ENCODE data around the gene TNFRSF14.

Gene TNFRSF14

GRCh38 chr1:2515763-2516080, 40.4 kb upstream of the TNFRSF14 start:
- Histone ChIP-seq H3K27ac (ENCODE audit: low read depth, low read length) (no peak overlapping the region), H3K9ac (ENCODE audit: low read length) (no peak overlapping the region), H3K36me3 (ENCODE audit: insufficient read depth, low read length) (peaks cover 93% of the 10 kb centered on the region), H3K9me3 (ENCODE audit: low read length) (no peaks in the 10 kb centered on the region), H3K4me1 (ENCODE audit: insufficient read depth, low read length) (no peaks in the 10 kb centered on the region), H3K4me3 (ENCODE audit: low read depth in 1 of 2, low read length in 2 of 2) (no peak overlapping the region), H3K27me3 (ENCODE audit: control insufficient read depth in 1 of 2, insufficient read depth in 2 of 2, low read length in 2 of 2) (no peaks in the 10 kb centered on the region)

GRCh38 chr1:2516124-2516523, 40.0 kb upstream of the TNFRSF14 start:
- no peaks in the 10 kb centered on the region for H3K27me3 ChIP-seq (ENCODE audit: control insufficient read depth in 1 of 2, insufficient read depth in 2 of 2, low read length in 2 of 2)
- H3K27ac ChIP-seq (ENCODE audit: low read depth, low read length): no peak overlapping the region
- no peak overlapping the region for H3K4me3 ChIP-seq (ENCODE audit: low read depth in 1 of 2, low read length in 2 of 2)
- H3K9me3 ChIP-seq (ENCODE audit: low read length): no peaks in the 10 kb centered on the region
- peaks cover 93% of the 10 kb centered on the region for H3K36me3 ChIP-seq (ENCODE audit: insufficient read depth, low read length)
- H3K9ac ChIP-seq (ENCODE audit: low read length): no peak overlapping the region
- H3K4me1 ChIP-seq (ENCODE audit: insufficient read depth, low read length): no peaks in the 10 kb centered on the region

DNA sequence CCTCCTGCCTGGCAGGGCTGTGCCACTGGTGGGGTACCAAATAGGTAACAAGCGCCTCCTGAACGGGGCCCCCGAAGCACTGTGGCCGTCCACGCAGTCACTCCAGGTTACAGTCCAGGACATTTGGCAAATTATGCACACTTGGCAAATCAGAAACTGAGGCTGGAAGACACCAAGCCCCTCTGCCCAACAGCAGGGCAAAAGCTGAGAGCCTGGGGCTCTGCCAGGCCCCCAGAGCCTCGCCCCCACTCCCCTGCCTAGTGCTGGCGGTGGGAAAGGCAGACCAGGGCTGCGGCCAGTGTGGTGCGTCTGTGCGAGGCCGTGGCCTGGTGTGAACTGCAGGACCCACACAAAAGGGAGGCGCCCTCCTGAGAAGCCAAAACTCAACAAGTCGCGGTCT, 39.2 kb upstream of the TNFRSF14 start:
- Histone ChIP-seq H3K27me3 (ENCODE audit: control insufficient read depth in 1 of 2, insufficient read depth in 2 of 2, low read length in 2 of 2) (no peaks in the 10 kb centered on the region), H3K36me3 (ENCODE audit: insufficient read depth, low read length) (peaks cover 89% of the 10 kb centered on the region), H3K27ac (ENCODE audit: low read depth, low read length) (no peak overlapping the region), H3K9me3 (ENCODE audit: low read length) (no peaks in the 10 kb centered on the region), H3K4me1 (ENCODE audit: insufficient read depth, low read length) (no peaks in the 10 kb centered on the region), H3K9ac (ENCODE audit: low read length) (no peak overlapping the region), H3K4me3 (ENCODE audit: low read depth in 1 of 2, low read length in 2 of 2) (no peak overlapping the region)

- H3K9me3 ChIP-seq (ENCODE audit: low read length): no peaks in the 10 kb centered on the region
- H3K4me3 ChIP-seq (ENCODE audit: low read depth in 1 of 2, low read length in 2 of 2): no peak overlapping the region
- no peak overlapping the region for H3K27ac ChIP-seq (ENCODE audit: low read depth, low read length)
- H3K27me3 ChIP-seq (ENCODE audit: control insufficient read depth in 1 of 2, insufficient read depth in 2 of 2, low read length in 2 of 2): no peaks in the 10 kb centered on the region
- H3K36me3 ChIP-seq (ENCODE audit: insufficient read depth, low read length): peaks cover 79% of the 10 kb centered on the region
- peaks cover under 1% of the 10 kb centered on the region for H3K4me1 ChIP-seq (ENCODE audit: insufficient read depth, low read length)
- H3K9ac ChIP-seq (ENCODE audit: low read length): no peak overlapping the region
These were observed 38.2 kb upstream of the TNFRSF14 start for GRCh38 chr1:2517966-2518365.

- Histone ChIP-seq H3K9me3 (ENCODE audit: low read length) (no peaks in the 10 kb centered on the region), H3K27ac (ENCODE audit: low read depth, low read length) (no peak overlapping the region), H3K27me3 (ENCODE audit: control insufficient read depth in 1 of 2, insufficient read depth in 2 of 2, low read length in 2 of 2) (no peaks in the 10 kb centered on the region), H3K36me3 (ENCODE audit: insufficient read depth, low read length) (peaks cover 74% of the 10 kb centered on the region), H3K4me3 (ENCODE audit: low read depth in 1 of 2, low read length in 2 of 2) (no peak overlapping the region), H3K9ac (ENCODE audit: low read length) (no peak overlapping the region), H3K4me1 (ENCODE audit: insufficient read depth, low read length) (peaks cover 6% of the 10 kb centered on the region)
These were observed 37.6 kb upstream of the TNFRSF14 start for GRCh38 chr1:2518528-2518927.

GRCh38 chr1:2519029-2519685, 37.0 kb upstream of the TNFRSF14 start:
- H3K36me3 ChIP-seq (ENCODE audit: insufficient read depth, low read length): peaks cover 67% of the 10 kb centered on the region
- no peaks in the 10 kb centered on the region for H3K27me3 ChIP-seq (ENCODE audit: control insufficient read depth in 1 of 2, insufficient read depth in 2 of 2, low read length in 2 of 2)
- H3K9ac ChIP-seq (ENCODE audit: low read length): no peak overlapping the region
- no peaks in the 10 kb centered on the region for H3K9me3 ChIP-seq (ENCODE audit: low read length)
- no peak overlapping the region for H3K27ac ChIP-seq (ENCODE audit: low read depth, low read length)
- H3K4me3 ChIP-seq (ENCODE audit: low read depth in 1 of 2, low read length in 2 of 2): no peak overlapping the region
- peaks cover 12% of the 10 kb centered on the region for H3K4me1 ChIP-seq (ENCODE audit: insufficient read depth, low read length)

GRCh38 chr1:2519729-2520128, 36.4 kb upstream of the TNFRSF14 start:
- H3K9ac ChIP-seq (ENCODE audit: low read length): no peak overlapping the region
- H3K4me1 ChIP-seq (ENCODE audit: insufficient read depth, low read length): peaks cover 18% of the 10 kb centered on the region
- no peak overlapping the region for H3K4me3 ChIP-seq (ENCODE audit: low read depth in 1 of 2, low read length in 2 of 2)
- H3K36me3 ChIP-seq (ENCODE audit: insufficient read depth, low read length): peaks cover 65% of the 10 kb centered on the region
- no peak overlapping the region for H3K27ac ChIP-seq (ENCODE audit: low read depth, low read length)
- no peaks in the 10 kb centered on the region for H3K9me3 ChIP-seq (ENCODE audit: low read length)
- H3K27me3 ChIP-seq (ENCODE audit: control insufficient read depth in 1 of 2, insufficient read depth in 2 of 2, low read length in 2 of 2): no peaks in the 10 kb centered on the region

- no peak overlapping the region for H3K4me3 ChIP-seq (ENCODE audit: low read depth in 1 of 2, low read length in 2 of 2)
- H3K9me3 ChIP-seq (ENCODE audit: low read length): no peaks in the 10 kb centered on the region
- H3K4me1 ChIP-seq (ENCODE audit: insufficient read depth, low read length): peaks cover 22% of the 10 kb centered on the region
- peaks cover 60% of the 10 kb centered on the region for H3K36me3 ChIP-seq (ENCODE audit: insufficient read depth, low read length)
- H3K9ac ChIP-seq (ENCODE audit: low read length): no peak overlapping the region
- H3K27ac ChIP-seq (ENCODE audit: low read depth, low read length): no peak overlapping the region
- no peaks in the 10 kb centered on the region for H3K27me3 ChIP-seq (ENCODE audit: control insufficient read depth in 1 of 2, insufficient read depth in 2 of 2, low read length in 2 of 2)
These were observed 36.0 kb upstream of the TNFRSF14 start for GRCh38 chr1:2520206-2520605.

DNA sequence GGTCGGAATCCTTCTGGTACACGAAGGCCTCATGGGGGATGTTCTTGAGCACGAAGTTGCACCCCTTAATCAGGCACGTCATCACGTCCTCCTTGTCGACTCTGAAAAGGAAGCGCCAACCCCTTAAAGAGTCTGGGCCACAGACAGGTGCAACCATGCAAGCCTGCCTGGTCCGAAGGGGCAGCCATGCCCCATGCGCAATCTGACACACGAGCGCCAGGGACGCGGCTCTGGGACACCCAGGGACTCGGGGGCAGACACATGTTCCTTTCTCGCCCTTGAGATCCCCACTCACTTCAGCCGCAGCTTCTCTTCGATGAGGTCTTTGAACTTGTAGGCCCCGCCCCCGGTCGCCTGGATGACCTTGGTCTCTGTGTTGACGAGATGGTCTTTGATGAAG, 35.4 kb upstream of the TNFRSF14 start:
- H3K4me1 ChIP-seq (ENCODE audit: insufficient read depth, low read length): peaks cover 26% of the 10 kb centered on the region
- no peaks in the 10 kb centered on the region for H3K27me3 ChIP-seq (ENCODE audit: control insufficient read depth in 1 of 2, insufficient read depth in 2 of 2, low read length in 2 of 2)
- no peak overlapping the region for H3K9ac ChIP-seq (ENCODE audit: low read length)
- no peaks in the 10 kb centered on the region for H3K9me3 ChIP-seq (ENCODE audit: low read length)
- peaks cover 54% of the 10 kb centered on the region for H3K36me3 ChIP-seq (ENCODE audit: insufficient read depth, low read length)
- H3K27ac ChIP-seq (ENCODE audit: low read depth, low read length): no peak overlapping the region
- no peak overlapping the region for H3K4me3 ChIP-seq (ENCODE audit: low read depth in 1 of 2, low read length in 2 of 2)

GRCh38 chr1:2522230-2522629, 33.9 kb upstream of the TNFRSF14 start:
- peaks cover 32% of the 10 kb centered on the region for H3K4me1 ChIP-seq (ENCODE audit: insufficient read depth, low read length)
- H3K27ac ChIP-seq (ENCODE audit: low read depth, low read length): no peak overlapping the region
- H3K9ac ChIP-seq (ENCODE audit: low read length): no peak overlapping the region
- H3K27me3 ChIP-seq (ENCODE audit: control insufficient read depth in 1 of 2, insufficient read depth in 2 of 2, low read length in 2 of 2): peaks cover 0 to 2% of the 10 kb centered on the region in 2 donors
- peaks cover 40% of the 10 kb centered on the region for H3K36me3 ChIP-seq (ENCODE audit: insufficient read depth, low read length)
- no peak overlapping the region for H3K4me3 ChIP-seq (ENCODE audit: low read depth in 1 of 2, low read length in 2 of 2)
- no peaks in the 10 kb centered on the region for H3K9me3 ChIP-seq (ENCODE audit: low read length)

DNA sequence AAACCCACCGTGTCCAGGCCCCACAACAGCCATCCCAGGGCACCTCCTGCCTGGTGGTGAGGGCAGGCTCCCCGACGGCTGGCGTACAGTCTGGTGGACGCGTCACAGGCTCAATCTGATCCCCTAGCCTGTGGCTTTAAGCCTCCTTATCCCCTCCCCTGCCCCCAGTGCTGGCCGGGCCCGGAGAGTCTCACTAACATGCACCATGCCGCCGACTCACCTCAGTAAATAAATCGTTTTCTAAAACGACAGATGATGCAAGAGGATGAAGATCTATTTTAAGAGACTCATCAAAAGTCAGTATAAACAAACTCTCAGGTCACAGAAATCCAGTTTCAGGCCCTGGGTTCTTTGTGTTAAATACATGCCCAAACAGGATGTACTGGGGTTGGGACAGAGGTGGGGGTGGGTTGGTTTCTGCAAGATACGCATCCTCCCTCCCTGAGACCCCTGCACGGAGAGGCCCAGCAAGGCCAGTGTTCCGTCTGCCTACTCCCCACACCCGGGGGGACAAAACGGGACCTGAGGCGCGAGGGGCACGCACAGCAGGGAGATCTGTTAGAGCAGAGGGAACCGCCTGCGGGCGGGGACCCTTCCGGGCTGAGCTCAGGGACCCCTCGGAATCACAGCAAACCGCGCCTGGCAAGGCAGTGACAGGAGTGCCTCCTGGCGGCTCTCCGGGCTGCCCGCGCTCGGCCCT, 32.8 kb upstream of the TNFRSF14 start:
- Histone ChIP-seq H3K27ac (ENCODE audit: low read depth, low read length) (no peak overlapping the region), H3K27me3 (ENCODE audit: control insufficient read depth in 1 of 2, insufficient read depth in 2 of 2, low read length in 2 of 2) (peaks cover 0 to 13% of the 10 kb centered on the region in 2 donors), H3K9ac (ENCODE audit: low read length) (no peak overlapping the region), H3K4me1 (ENCODE audit: insufficient read depth, low read length) (peaks cover 33% of the 10 kb centered on the region), H3K36me3 (ENCODE audit: insufficient read depth, low read length) (peaks cover 29% of the 10 kb centered on the region), H3K9me3 (ENCODE audit: low read length) (no peaks in the 10 kb centered on the region), H3K4me3 (ENCODE audit: low read depth in 1 of 2, low read length in 2 of 2) (no peak overlapping the region)

All from muscle layer of colon (tissue), 2 donors.